ENCODE results near the gene ADA.

GRCh38 chr20:44694159-44694558, 42.7 kb upstream of the ADA start:
- TF ChIP-seq EZH2 (IDR thresholded peaks at IDR 0.05; ENCODE audit: low read length) = no peak
- TF ChIP-seq CTCF (optimal IDR thresholded peaks at IDR 0.05 in 1 of 3, IDR thresholded peaks at IDR 0.05 in 1 of 3, conservative IDR thresholded peaks at IDR 0.05 in 1 of 3; ENCODE audit: extremely low read depth in 1 of 3, insufficient read depth in 2 of 3, low read length in 3 of 3) = no peak

Data from keratinocyte (primary cell).